LNCaP clone FGC (cell line): Measurements from ENCODE around the gene PIGU.
"Not testable (repeated sequence)": the region's sequence is repeated elsewhere in the genome, so short reads cannot be mapped to it uniquely, and the experiment has no call there.

Experiments used
- DNase-seq: peaks from one replicate; pipeline ENCODE4 v3.0.0-alpha.2; 2011; ENCODE audit warnings: low read depth
- H3K4me3 ChIP-seq: 2 replicates; pipeline ENCODE4 v1.5.1; 2011; ENCODE audit warnings: mild to moderate bottlenecking, low read depth, low read length, control low read depth
- TF ChIP-seq, protein P1 (sequence below): IDR thresholded peaks from 2 replicates; pipeline ENCODE4 v1.5.1; 2012; ENCODE audit warnings: mild to moderate bottlenecking; ENCODE audit not compliant: control insufficient read depth, insufficient read depth; ENCODE audit errors: extremely low read depth

The PIGU gene

DNA sequence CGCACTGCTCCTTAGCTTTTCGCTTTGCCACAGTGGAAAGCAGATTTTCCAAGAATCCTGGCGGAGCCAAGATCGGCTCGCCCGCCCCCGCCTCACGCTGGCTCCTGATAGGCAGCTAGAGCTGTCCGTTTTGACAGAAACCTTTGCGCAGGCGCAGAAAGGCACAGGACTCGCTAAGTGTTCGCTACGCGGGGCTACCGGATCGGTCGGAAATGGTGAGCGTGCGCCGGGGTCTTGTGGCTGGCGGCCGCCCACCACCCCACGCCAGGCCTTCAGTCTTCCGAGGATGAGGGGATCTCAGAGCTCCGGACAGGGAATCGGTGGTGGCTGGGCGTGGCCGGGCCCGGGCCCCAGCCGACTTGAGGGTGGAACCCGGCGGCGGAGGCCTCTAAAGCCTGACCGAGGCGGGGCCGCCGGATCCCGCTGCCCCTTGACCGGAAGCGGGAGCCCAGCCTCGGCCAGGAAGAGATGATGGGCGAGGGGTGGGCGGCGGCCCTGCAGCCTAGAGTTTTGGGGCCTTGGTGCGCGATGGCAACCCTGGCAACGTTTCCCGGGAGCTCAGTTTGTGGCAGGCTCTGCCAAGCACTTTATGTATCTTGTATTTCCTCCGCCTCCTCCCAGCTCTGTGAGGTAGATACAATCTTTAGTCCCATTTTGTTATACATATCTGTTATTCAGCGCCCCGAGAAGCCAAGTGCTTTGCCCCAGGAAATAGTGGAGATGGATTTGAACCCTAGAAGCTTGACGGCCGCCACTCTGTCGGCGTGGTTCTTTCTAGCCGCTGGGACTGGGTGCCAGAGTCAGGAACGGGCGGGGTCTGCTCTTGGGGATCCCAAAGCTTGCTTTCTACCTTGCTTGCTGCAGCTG is 160.4 kb downstream of the PIGU start, which contains the start of gene DYNLRB1:
TSS of gene DYNLRB1 (plus strand) at position 176 of the 867 bp plus-strand sequence. CDS start at position 213, 37 bp downstream.
- TF ChIP-seq, protein P1, sequence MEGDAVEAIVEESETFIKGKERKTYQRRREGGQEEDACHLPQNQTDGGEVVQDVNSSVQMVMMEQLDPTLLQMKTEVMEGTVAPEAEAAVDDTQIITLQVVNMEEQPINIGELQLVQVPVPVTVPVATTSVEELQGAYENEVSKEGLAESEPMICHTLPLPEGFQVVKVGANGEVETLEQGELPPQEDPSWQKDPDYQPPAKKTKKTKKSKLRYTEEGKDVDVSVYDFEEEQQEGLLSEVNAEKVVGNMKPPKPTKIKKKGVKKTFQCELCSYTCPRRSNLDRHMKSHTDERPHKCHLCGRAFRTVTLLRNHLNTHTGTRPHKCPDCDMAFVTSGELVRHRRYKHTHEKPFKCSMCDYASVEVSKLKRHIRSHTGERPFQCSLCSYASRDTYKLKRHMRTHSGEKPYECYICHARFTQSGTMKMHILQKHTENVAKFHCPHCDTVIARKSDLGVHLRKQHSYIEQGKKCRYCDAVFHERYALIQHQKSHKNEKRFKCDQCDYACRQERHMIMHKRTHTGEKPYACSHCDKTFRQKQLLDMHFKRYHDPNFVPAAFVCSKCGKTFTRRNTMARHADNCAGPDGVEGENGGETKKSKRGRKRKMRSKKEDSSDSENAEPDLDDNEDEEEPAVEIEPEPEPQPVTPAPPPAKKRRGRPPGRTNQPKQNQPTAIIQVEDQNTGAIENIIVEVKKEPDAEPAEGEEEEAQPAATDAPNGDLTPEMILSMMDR: no peak

DNA sequence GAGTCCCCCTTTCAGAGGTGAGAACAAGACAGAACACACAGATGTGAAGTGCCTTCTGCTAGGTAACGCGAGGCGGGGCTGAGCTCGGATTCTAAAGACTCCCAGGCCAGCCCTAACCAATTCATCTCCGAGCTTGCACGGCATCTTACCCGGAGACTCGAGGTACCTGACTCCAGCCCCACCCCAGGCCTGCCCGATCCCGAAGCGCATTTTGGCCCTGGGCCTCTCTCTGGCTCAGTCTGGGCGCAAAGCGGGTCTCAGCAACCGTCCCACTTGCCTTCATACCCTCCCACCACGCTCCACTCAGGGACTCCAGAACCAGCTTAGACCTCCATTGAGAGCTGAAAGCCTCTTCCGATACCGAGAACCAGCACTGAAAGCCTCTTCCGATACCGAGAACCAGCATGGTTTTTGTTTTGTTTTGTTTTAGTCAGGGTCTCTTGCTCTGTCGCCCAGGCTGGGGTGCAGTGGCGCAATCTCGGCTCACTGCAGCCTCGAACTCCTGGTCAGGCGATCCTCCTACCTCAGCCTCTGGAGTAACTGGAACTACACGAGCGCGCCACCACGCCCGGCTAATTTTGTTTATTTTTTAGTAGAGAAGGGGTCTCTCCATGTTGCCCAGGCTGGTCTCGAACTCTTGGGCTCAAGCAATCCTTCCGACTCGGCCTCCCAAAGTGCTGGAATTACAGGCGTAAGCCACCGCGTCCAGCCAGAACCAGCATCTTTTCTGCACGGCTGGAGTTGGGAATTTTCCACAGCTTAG is 161.2 kb downstream of the PIGU start:
- no peak for DNase-seq
- TF ChIP-seq, protein P1: no peak

More for the DNA sequence above, 160.4 kb downstream of the PIGU start, which contains the start of gene DYNLRB1:
- H3K4me3 ChIP-seq: peak within 1 kb of the TSS; percentile 80
- DNase-seq: peak; percentile 87

DNA sequence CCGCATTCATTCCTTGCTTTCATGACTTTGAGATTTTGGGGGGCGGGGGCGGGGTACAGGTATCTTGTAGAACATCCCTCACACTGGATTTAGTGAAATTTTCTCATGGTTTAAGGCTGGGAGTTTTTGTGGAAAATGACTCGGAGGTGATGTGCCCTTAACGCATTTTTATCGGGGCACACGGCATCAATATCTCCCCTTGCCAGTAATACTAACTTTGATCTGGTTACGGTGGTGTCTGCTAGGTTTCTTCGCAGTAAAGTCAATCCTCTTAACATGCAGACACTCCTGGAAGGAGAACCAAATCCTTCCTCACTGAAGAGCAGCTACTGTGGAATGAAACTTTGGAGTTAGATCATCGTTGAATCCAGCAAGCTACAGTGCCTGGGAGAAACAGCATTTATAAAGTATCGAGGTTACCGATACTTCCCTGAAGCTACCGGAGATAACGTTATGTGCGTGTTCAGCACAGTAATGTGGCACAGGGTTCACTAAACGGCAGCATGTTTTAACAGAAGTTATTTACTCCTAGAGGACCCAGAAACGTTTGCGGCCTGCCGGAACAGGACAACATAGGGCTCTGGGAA is 161.9 kb downstream of the PIGU start:
- TF ChIP-seq, protein P1: no peak
- no peak overlapping the region for H3K4me3 ChIP-seq
- no peak for DNase-seq

More for the DNA sequence above, 161.2 kb downstream of the PIGU start:
- peak overlapping the region; percentile 80 for H3K4me3 ChIP-seq

DNA sequence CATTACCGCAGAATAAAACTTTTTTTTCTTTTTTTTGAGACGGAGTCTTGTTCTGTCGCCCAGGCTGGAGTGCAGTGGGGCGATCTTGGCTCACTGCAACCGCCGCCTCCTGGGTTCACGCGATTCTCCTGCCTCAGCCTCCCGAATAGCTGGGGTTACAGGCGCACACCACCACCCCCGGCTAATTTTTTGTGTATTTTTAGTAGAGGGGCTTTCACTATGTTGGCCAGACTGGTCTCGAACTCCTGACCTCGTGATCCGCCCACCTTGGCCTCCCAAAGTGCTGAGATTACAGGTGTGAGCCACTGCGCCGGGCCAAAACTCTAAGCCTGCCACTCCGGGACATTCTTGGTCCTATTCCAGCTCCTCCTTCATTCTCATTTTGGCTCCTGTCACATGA is 162.9 kb downstream of the PIGU start:
- H3K4me3 ChIP-seq, DNase-seq: not testable (repeated sequence)

DNA sequence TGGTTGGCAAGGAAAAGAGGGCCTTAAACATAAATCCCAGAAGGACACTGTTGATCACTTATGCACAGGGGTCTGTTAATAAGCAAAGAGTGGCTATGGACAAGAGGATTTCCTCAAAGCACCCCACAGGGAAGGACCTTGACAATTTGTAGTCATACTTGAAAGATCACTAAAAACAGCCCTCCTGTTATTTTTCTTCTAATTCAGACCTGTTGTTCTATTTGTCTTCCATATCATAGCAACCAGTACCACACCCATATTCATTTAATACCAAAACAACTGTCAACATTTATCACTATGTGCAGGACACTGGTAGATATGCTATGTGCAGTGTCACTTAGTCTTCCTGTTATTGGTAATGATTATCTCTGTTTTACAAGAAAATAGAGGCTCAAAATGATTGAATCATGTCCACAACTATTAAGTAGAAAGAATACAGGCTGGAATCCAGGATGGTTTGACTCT is 163.9 kb downstream of the PIGU start:
- TF ChIP-seq, protein P1: no peak
- DNase-seq: no peak
- no peak overlapping the region for H3K4me3 ChIP-seq

DNA sequence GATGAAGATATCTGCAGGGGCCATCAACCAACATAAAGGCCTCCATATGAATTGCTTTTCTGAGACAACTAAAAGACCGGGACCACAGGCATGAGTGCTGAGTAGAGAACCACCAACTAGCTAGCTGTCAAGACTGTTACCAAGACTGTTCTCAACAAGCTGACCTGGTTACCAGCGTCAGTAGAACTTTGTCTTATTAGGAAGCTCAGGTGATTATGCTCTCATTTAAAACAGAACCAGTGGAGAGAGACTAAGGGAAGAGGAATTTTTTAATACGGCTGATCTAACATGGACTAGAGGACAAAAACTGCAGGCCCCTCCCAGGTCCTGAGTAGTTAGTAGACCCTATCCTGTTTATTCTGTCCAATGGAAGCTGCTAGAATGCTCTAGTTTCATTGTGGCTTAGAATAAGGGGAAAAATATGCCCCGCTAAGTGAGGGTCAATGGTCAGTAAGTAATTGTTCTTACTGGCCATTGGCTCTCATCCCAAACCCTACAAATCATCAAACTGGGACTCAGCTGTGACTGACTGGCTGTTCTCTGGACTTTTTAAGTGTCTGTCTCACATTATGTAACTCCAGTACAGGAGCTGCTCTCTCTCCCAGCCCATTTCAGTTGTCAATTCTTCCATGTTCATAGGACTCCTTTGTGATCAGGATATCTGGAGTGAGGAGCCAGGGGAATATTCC is 164.5 kb downstream of the PIGU start:
- no peak for DNase-seq
- H3K4me3 ChIP-seq: no peak overlapping the region
- TF ChIP-seq, protein P1: no peak
